Measurements from ENCODE around the gene CCDC51.
"Not testable (repeated sequence)": the region's sequence is repeated elsewhere in the genome, so short reads cannot be mapped to it uniquely, and the experiment has no call there.

CCDC51 gene

GRCh38 chr3:48465531-48466378, 25.8 kb upstream of the CCDC51 start:
- peak; percentile 73 for DNase-seq (ENCODE audit: low spot score)

DNA sequence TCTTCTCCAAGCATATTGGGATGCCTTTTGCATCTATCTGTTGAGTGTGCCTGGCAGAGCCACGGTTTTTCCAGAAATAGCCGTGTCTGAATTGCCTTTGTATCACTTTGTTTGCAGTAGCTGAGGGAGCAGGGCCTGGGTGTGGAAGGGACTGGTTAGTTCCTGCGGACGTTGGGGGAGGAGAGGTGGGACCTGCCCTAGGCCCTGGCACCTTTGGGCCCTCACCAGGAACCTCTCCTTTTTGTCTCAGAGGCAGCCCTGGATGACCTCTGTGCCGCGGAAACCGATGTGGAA, 25.3 kb upstream of the CCDC51 start:
- no peak for DNase-seq (ENCODE audit: low spot score)

GRCh38 chr3:48464713-48465221, 24.8 kb upstream of the CCDC51 start:
- no peak for DNase-seq (ENCODE audit: low spot score)

DNA sequence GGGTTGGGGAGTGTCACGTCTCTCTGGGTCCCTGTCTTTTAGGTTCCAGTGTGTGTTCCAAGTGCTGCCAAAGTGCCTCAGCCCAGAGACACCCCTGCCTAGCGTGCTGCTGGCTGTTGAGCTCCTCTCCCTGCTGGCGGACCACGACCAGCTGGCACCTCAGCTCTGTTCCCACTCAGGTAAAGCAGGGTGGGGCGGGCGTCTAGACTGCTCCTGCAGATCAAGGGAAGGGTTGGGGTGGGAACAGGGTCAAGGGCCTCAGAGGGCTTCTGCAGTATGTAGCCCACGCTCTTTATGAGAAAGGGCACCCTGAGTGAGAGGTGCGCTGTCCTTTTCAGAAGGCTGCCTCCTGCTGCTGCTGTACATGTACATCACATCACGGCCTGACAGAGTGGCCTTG, 23.8 kb upstream of the CCDC51 start:
- DNase-seq (ENCODE audit: low spot score), result no peak

DNA sequence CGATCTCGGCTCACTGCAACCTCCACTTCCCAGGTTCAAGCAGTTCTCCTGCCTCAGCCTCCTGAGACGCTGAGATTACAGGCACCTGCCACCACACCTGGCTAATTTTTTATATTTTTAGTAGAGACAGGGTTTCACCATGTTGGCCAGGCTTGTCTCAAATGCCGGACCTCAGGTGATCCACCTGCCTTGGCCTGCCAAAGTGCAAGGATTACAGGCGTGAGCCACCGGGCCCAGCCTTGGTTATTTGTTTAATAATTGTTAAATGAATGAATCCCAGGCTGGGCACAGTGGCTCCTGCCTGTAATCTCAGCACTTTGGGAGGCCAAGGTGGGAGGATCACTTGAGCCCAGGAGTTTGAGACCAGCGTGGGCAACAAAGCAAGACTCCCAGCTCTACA, 21.8 kb upstream of the CCDC51 start:
- DNase-seq (ENCODE audit: low spot score), result not testable (repeated sequence)

DNA sequence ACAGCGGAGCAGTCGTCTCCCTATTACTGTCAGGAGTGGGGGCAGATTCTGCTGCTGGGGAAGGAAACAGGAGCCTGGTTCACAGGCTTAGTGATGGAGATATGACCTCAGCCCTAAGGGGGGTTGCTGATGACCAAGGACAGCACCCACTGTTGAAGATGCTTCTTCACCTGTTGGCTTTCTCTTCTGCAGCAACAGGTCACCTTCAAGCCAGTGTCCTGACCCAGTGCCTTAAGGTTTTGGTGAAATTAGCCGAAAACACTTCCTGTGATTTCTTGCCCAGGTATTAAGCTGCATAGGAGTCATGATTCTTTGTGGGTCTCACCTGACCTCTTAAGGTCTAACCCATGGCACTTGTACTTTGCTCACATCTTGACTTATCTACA, 20.6 kb upstream of the CCDC51 start:
- no peak for DNase-seq (ENCODE audit: low spot score)

GRCh38 chr3:48459773-48460516, 20.0 kb upstream of the CCDC51 start:
- no peak for DNase-seq (ENCODE audit: low spot score)

DNA sequence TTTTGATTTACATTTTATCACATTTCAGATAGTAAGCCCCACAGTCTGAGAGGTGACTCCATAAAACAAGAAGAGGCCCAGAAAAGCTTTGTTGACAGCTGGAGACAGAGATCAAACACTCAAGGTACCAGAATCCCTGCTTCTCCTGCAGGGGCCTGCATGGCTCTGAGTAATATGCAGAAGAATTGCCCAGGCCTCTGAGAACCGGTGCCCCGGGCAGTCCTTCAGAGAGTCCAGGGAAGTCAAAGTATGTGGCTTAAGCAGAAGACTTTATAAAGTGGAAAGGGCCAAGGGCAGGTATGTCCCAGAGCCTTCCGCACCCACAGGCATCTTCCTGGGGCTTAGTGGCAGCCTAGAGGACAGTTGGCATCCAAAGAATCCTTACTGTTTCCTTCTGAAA, 19.4 kb upstream of the CCDC51 start:
- DNase-seq (ENCODE audit: low spot score), result no peak

DNA sequence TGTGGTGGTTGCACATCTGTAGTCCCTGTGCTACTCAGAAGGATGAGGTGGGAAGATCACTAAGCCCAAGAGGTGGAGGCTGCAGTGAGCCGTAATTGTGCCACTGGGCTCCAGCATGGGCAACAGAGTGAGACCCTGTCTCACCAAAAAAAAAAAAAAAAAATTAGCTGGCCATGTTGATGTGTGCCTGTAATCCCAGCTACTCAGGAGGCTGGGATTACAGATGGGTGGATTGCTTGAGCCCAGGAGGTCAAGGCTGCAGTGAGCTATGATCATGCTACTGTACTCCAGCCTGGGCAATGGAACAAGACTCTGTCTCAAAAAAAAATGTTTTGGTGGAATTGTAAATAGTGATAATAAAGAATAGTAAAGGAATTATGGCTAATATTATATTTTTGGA, 16.5 kb upstream of the CCDC51 start:
- no peak for DNase-seq (ENCODE audit: low spot score)

DNA sequence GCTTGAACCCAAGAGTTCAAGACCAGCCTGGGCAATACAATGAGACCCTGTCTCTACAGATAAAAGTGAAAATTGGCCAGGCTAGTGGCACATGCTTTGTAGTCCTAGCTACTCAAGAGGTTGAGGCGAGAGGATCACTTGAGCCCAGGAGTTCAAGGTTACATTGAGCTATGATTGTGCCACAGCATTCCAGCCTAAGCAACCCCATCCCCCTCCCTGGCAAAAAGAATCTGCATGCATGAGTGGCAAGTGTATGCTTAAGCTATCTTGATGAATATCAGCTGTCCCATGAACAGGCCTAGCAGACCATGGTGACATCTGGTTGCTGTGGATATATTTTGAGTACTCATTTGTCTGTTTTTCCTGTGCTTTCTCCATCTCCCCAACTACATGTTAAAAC, 11.4 kb upstream of the CCDC51 start:
- DNase-seq (ENCODE audit: low spot score), result no peak

- DNase-seq (ENCODE audit: low spot score), result peak; percentile 94
These were observed 6.7 kb upstream of the CCDC51 start, which contains the start of gene ATRIP for GRCh38 chr3:48446425-48447193. TSS of gene ATRIP (plus strand) at chr3:48446737. CDS start at chr3:48446846, 109 bp downstream.

GRCh38 chr3:48446043-48446424, 6.1 kb upstream of the CCDC51 start:
- DNase-seq (ENCODE audit: low spot score), result no peak

- DNase-seq (ENCODE audit: low spot score), result no peak
These were observed 5.5 kb upstream of the CCDC51 start for GRCh38 chr3:48445277-48445882.

- no peak for DNase-seq (ENCODE audit: low spot score)
These were observed 2.0 kb upstream of the CCDC51 start for GRCh38 chr3:48441940-48442339.

DNA sequence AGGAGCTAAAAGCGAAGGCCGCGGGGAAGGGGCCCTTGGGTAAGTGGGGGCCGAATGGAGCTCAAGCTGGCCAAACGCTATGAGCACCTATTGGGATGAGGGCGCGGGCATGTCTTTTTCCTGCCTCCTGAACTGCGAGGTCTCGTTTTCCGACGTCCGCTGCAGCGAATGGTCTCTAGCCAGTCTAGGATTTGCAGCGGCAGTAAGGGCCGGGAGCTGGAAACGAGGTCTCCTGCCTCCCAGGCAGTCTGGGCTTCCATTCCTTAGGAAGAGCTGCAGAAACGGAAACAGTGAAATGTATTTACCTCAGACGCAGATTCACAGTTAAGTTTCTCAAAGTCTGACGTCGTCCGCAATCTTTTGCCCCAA, 655 bp upstream of the CCDC51 start:
- no peak for DNase-seq (ENCODE audit: low spot score)

DNA sequence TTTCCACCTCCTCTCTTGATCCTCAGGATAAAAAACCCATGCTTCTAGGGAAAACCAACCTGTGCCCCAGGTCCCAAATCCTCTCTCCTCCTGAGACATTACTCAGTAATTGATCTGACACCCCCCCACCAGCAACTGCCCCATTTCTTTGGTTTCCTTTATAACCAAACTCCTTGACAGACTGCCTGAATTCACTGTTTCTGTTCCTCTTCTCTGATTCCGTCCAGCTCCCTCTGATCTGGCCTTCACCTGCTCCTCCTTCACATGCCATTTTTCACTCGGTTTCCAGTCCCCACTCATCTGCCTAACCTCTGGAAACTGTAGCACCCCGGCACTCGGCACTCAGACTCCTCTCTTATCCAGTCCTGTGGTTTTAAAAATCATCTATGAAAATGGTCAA, 2.1 kb downstream of the CCDC51 start:
- DNase-seq (ENCODE audit: low spot score), result no peak

GRCh38 chr3:48436855-48437254, 3.1 kb downstream of the CCDC51 start:
- no peak for DNase-seq (ENCODE audit: low spot score)

DNA sequence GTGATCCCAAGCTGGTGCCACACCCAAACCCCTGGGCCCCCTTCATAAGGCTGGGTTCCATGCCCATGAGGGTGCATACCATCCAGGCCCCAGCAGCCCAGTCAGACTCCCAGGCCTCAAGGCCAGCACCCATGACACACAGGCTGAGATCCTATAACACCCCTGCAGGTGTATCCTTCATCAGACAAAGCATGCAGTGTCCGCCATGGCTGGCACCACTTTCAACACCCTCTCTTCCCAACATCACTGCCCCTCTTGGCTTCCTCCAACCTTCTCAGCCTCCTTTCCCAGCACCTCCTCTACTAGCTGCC, 3.5 kb downstream of the CCDC51 start:
- no peak for DNase-seq (ENCODE audit: low spot score)

DNA sequence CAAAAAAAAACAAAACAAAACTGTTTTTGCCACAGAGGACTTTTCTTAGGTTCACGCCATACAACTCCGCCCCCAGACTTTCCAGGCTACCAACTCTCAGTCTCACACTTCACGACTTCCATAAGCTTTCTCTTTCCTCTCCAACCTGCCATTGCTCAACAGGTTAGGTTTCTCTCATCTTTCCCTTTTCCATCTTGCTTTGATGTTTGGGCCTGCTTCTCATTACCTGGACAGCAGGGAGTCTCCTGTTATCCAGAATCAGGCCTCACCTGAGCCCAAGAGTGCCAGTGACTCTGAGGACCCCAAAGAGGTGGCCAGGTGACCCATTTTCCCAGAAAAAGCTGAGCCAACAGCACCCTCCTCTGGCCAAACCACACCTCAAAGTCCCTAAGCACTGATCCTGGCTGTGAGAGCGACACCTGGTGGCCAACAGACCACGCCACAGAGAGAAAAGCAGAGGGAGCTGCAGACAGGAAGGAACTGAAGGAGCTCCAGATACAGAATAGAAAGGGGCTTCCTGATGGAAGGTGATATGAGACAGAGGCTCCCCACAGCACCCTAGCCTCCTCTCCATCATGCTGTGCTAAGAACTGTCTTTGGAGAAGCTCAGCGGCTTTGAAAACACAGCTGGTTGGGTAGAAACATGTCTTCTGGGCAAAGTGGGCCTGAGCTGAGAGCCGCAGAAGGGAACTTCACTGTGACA, 4.0 kb downstream of the CCDC51 start:
- DNase-seq (ENCODE audit: low spot score), result peak; percentile 94

GRCh38 chr3:48435223-48435595, 4.7 kb downstream of the CCDC51 start:
- no peak for DNase-seq (ENCODE audit: low spot score)

- no peak for DNase-seq (ENCODE audit: low spot score)
These were observed 5.2 kb downstream of the CCDC51 start for GRCh38 chr3:48434591-48435222.

Data from HuH-7.5 (cell line).